Tongue (tissue), 2 donors: Measurements from ENCODE around the gene EXOC5. TPM values are rescaled to one million over a fixed set of nuclear protein-coding genes. Genes with fewer than 3 reads are reported as not detected.

ENCODE experiments used
- DNase-seq: peaks from one replicate; pipeline ENCODE4 v3.0.0-alpha.2; 2015
- total RNA-seq: library from RNA; depleted of rRNA; stranded (reverse); fragments of >200 nt; gene quantifications from one replicate; pipeline ENCODE4 v1.2.3, GENCODE V29; 2014

EXOC5 gene
- total RNA-seq, 1 donor from 2014 or later: 80.6 TPM

- DNase-seq: no peak
Measured at GRCh38 chr14:57168138-57168679, 100.5 kb downstream of the EXOC5 start.

- peak; percentile 78 for DNase-seq
Measured at GRCh38 chr14:57161583-57162234, 107.0 kb downstream of the EXOC5 start.

GRCh38 chr14:57160333-57160732, 108.4 kb downstream of the EXOC5 start:
- DNase-seq: no peak

GRCh38 chr14:57153286-57153685, 115.4 kb downstream of the EXOC5 start:
- DNase-seq: no peak

Other genes with a start within 250 kb of the EXOC5 start
- 25.4 TPM for gene AP5M1, start 66 bp upstream of the EXOC5 start, total RNA-seq
- 38.4 TPM for gene NAA30, start 121.7 kb upstream of the EXOC5 start, total RNA-seq
- gene CCDC198, start 225.0 kb upstream of the EXOC5 start, total RNA-seq: not detected